Activated naive CD8-positive, alpha-beta T cell treated with anti-CD3 and anti-CD28 coated beads, Interleukin-2, amount 10 ng/mL, durations not matched to agents 7 days and 5 days (primary cell): Measurements from ENCODE around the gene LLGL2. TPM values are rescaled to one million over a fixed set of nuclear protein-coding genes. Genes with fewer than 3 reads are reported as not detected.

Experiments used
- ATAC-seq: fragments of 150-1000 bp; cut with Tn5 transposase; one replicate; pipeline ENCODE4 v1.10.0; 2021; ENCODE audit warnings: low read depth, moderate library complexity
- POLR2A ChIA-PET: fragments of 350-600 bp; sonication (Branson Sonifier 250); formaldehyde crosslinking; loops from one replicate; lab custom pipeline; 2021; ENCODE audit warnings: antibody characterized with exemption; lab: Charles Lee
- DNase-seq: peaks from one replicate; pipeline ENCODE4 v3.0.0; 2021
- H3K27ac Mint-ChIP-seq: one replicate; pipeline ENCODE4 v1.8.0; 2022; ENCODE audit warnings: mild to moderate bottlenecking, mixed read lengths
- H3K27me3 Mint-ChIP-seq: one replicate; pipeline ENCODE4 v1.8.0; 2022; ENCODE audit warnings: mild to moderate bottlenecking, moderate library complexity, mixed read lengths
- H3K36me3 Mint-ChIP-seq: one replicate; pipeline ENCODE4 v1.8.0; 2021; ENCODE audit warnings: mild to moderate bottlenecking, mixed read lengths
- H3K4me1 Mint-ChIP-seq: one replicate; pipeline ENCODE4 v1.8.0; 2021; ENCODE audit warnings: mixed read lengths
- H3K4me3 Mint-ChIP-seq: one replicate; pipeline ENCODE4 v1.8.0; 2022; ENCODE audit warnings: mild to moderate bottlenecking, moderate library complexity, mixed read lengths
- H3K9me3 Mint-ChIP-seq: one replicate; pipeline ENCODE4 v1.8.0; 2021; ENCODE audit warnings: mixed read lengths
- total RNA-seq, 2 experiments: library from RNA; stranded (reverse); gene quantifications; one replicate each; pipeline ENCODE4 v1.2.3, GENCODE V29; 2021

The LLGL2 gene
- total RNA-seq, 2 experiments from 2014 or later, result 36.9 to 37.2 TPM

DNA sequence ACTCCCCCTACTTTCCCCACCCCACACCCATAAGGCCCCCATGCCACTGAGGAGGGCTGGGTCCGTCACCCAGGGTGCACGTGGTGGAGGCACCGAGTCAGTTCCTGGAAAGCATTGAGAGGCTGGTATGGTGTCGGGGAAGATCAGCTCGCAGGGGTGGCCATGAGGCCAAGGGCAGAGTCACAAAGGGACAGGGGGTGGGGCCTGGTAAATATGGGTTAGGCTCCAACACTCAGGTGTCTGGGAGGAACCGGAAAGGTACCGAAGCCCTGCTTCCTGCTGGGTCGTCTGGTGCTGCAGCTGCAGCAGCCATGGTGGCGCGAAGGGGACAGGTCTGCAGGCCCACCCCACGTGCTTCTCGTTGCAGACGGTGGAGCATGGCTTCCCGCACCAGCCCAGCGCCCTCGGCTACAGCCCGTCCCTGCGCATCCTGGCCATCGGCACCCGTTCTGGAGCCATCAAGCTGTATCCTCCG is 30.2 kb downstream of the LLGL2 start:
- Mint-ChIP-seq H3K27me3 (no peaks in the 10 kb centered on the region), H3K4me1 (no peaks in the 10 kb centered on the region), H3K27ac (no peak overlapping the region), H3K4me3 (no peak overlapping the region), H3K36me3 (no peaks in the 10 kb centered on the region), H3K9me3 (no peaks in the 10 kb centered on the region)
- ATAC-seq, result no peak
- POLR2A ChIA-PET, result no interaction called here
- no peak for DNase-seq

GRCh38 chr17:75557075-75557851 is 31.8 kb downstream of the LLGL2 start:
- H3K9me3 Mint-ChIP-seq, result no peaks in the 10 kb centered on the region
- no peak overlapping the region for H3K4me3 Mint-ChIP-seq
- H3K27ac Mint-ChIP-seq, result no peak overlapping the region
- no peak for DNase-seq
- POLR2A ChIA-PET, result no interaction called here
- ATAC-seq, result no peak
- no peaks in the 10 kb centered on the region for H3K4me1 Mint-ChIP-seq
- no peaks in the 10 kb centered on the region for H3K27me3 Mint-ChIP-seq
- H3K36me3 Mint-ChIP-seq, result no peaks in the 10 kb centered on the region

- no peak overlapping the region for H3K4me3 Mint-ChIP-seq
- no peak for DNase-seq
- POLR2A ChIA-PET, result no interaction called here
- no peaks in the 10 kb centered on the region for H3K4me1 Mint-ChIP-seq
- H3K27me3 Mint-ChIP-seq, result no peaks in the 10 kb centered on the region
- no peaks in the 10 kb centered on the region for H3K36me3 Mint-ChIP-seq
- H3K27ac Mint-ChIP-seq, result no peak overlapping the region
- no peaks in the 10 kb centered on the region for H3K9me3 Mint-ChIP-seq
- no peak for ATAC-seq
Observed at GRCh38 chr17:75557852-75558665, 32.6 kb downstream of the LLGL2 start.

- POLR2A ChIA-PET, result no interaction called here
- Mint-ChIP-seq H3K4me3 (no peak overlapping the region), H3K4me1 (no peaks in the 10 kb centered on the region), H3K27ac (no peak overlapping the region), H3K36me3 (no peaks in the 10 kb centered on the region), H3K9me3 (no peaks in the 10 kb centered on the region), H3K27me3 (no peaks in the 10 kb centered on the region)
- DNase-seq (no peak), ATAC-seq (no peak)
Observed at GRCh38 chr17:75558666-75559530, 33.4 kb downstream of the LLGL2 start.

DNA sequence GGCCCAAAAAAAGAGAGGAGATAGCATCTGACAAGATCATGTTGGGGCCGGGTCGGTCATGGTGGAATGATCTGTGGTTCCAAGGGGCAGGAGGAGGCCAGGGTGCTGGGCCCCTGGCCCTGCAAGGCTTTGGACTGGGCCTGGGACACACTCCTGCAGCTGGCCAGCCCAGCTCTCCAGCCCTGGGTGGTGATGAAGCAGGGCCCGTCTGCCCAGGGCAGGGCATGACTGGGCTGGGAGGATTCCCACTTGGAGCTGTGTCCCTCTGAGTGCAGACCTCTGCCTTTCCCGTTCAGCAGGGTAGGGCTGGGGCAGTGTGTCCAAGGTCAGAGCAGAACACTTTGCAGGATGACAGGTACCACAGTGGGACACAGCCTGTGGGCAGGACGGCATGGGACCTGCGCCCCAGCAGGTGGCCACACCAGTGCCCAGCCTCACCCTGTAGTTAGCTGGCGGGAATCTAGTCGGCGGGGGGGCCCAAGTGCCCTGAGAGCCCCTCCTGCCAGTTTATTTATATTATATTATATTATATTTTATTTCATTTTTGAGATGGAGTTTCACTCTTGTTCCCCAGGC is 34.5 kb downstream of the LLGL2 start:
- DNase-seq, result no peak
- Mint-ChIP-seq H3K36me3 (no peaks in the 10 kb centered on the region), H3K27me3 (no peaks in the 10 kb centered on the region), H3K9me3 (no peaks in the 10 kb centered on the region), H3K27ac (no peak overlapping the region), H3K4me1 (no peaks in the 10 kb centered on the region), H3K4me3 (no peak overlapping the region)
- ATAC-seq, result no peak
- POLR2A ChIA-PET, result no interaction called here

GRCh38 chr17:75561927-75562603 is 36.6 kb downstream of the LLGL2 start:
- Mint-ChIP-seq H3K9me3 (no peaks in the 10 kb centered on the region), H3K4me3 (no peak overlapping the region), H3K36me3 (no peaks in the 10 kb centered on the region), H3K27ac (no peak overlapping the region), H3K4me1 (no peaks in the 10 kb centered on the region), H3K27me3 (no peaks in the 10 kb centered on the region)
- POLR2A ChIA-PET, result no interaction called here
- ATAC-seq, result no peak
- DNase-seq, result no peak

DNA sequence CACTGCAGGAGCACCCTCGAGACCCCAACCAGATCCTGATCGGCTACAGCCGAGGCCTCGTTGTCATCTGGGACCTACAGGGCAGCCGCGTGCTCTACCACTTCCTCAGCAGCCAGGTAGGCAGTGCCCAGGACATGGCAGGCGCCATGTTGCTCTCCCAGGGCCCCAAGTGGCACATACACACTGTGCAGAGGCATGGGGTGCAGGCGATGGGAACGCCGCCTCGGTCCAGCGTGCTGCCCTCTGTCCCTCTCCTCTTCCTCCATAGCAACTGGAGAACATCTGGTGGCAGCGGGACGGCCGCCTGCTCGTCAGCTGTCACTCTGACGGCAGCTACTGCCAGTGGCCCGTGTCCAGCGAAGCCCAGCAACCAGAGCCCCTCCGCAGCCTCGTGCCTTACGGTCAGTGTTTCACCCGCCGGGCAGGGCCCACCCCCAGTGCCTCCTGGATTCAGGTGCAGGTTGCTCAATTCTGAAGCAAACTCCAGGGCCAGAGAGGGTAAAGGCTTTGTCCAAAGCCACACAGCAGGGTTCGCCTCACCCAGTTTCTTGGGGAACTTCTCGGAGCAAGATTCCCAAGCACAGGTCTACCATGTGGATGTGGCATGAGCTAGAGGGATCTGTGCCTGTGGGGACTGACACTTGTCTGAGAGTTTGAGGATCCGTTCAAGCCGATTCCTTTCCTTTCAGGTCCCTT is 37.7 kb downstream of the LLGL2 start:
- H3K4me3 Mint-ChIP-seq, result no peak overlapping the region
- no peaks in the 10 kb centered on the region for H3K4me1 Mint-ChIP-seq
- POLR2A ChIA-PET, result no interaction called here
- H3K9me3 Mint-ChIP-seq, result no peaks in the 10 kb centered on the region
- ATAC-seq (no peak), DNase-seq (no peak)
- H3K27me3 Mint-ChIP-seq, result no peaks in the 10 kb centered on the region
- no peaks in the 10 kb centered on the region for H3K36me3 Mint-ChIP-seq
- H3K27ac Mint-ChIP-seq, result no peak overlapping the region

GRCh38 chr17:75564195-75564594 is 38.7 kb downstream of the LLGL2 start:
- POLR2A ChIA-PET, result interaction anchor here (0.5 kb wide), 1 partner anchor 429 kb away, joined by 4 read pairs; no protein-coding TSS in a partner anchor
- Mint-ChIP-seq H3K4me1 (no peaks in the 10 kb centered on the region), H3K27ac (no peak overlapping the region), H3K9me3 (no peaks in the 10 kb centered on the region), H3K4me3 (no peak overlapping the region), H3K27me3 (no peaks in the 10 kb centered on the region), H3K36me3 (no peaks in the 10 kb centered on the region)
- DNase-seq (no peak), ATAC-seq (no peak)

DNA sequence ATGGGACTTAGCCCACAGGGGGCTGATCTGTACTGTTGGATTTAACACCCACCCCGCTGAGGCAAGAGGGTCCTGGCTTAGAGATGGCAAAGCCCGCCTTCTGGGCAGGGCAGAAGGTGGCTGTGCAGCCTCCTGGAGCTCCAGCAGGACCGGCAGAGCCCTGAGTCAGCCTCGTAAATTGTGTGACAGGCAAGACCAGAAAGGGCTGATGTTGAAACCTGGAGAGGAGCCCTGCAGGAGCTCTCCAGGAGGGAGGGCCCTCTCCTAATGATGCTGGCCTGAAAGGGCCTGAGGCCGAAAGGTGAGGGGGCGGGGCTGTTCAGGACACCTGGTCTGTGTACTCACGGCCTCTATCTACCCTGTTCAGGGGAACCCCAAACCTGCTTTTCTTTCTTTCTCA is 39.6 kb downstream of the LLGL2 start:
- ATAC-seq (no peak), DNase-seq (no peak)
- Mint-ChIP-seq H3K27me3 (no peaks in the 10 kb centered on the region), H3K4me3 (no peak overlapping the region), H3K9me3 (no peaks in the 10 kb centered on the region), H3K4me1 (no peaks in the 10 kb centered on the region), H3K36me3 (no peaks in the 10 kb centered on the region), H3K27ac (no peak overlapping the region)
- POLR2A ChIA-PET, result no interaction called here

DNA sequence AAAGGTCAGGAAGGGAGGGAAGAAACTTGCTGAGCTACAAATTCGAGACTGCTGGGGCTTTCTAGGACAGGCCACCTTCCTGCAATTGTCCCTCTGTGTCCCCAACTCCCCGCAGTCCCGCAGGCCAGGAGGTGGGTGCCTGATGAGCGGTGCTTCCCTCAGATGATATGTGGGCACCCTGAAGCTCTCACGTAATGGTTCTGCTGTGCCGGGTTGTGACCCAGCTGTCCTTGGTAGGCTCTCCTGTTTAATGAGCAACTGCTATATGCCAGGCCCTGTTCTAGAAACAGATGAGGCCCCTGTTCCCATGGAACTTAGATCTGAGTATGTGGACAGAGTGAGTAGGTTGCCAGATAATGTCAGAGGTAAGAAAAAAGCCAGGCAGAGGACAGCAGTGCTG is 40.1 kb downstream of the LLGL2 start:
- DNase-seq, result no peak
- ATAC-seq, result no peak
- H3K9me3 Mint-ChIP-seq, result no peaks in the 10 kb centered on the region
- no peaks in the 10 kb centered on the region for H3K4me1 Mint-ChIP-seq
- no peaks in the 10 kb centered on the region for H3K27me3 Mint-ChIP-seq
- H3K36me3 Mint-ChIP-seq, result no peaks in the 10 kb centered on the region
- no peak overlapping the region for H3K27ac Mint-ChIP-seq
- H3K4me3 Mint-ChIP-seq, result no peak overlapping the region
- POLR2A ChIA-PET, result no interaction called here

DNA sequence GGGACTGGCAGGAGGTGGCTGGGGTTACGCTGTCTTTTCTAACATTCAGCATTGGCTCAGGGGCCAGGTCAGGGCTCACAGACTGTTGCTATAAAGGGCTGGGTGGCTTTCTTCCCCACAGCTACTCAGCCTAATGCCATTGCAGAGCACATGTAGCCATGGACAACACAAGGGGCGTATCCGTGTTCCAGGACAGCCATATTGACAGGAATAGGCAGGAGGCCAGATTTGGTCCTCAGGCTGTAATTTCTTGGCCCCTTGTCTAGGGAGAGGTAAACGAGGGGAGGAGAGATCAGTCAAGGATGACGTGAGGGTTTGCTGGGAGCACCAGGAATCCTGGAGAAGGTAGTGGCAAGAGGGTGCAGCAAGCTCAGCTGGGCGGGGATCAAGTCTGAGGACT is 40.9 kb downstream of the LLGL2 start:
- POLR2A ChIA-PET, result no interaction called here
- no peaks in the 10 kb centered on the region for H3K9me3 Mint-ChIP-seq
- no peaks in the 10 kb centered on the region for H3K36me3 Mint-ChIP-seq
- no peaks in the 10 kb centered on the region for H3K27me3 Mint-ChIP-seq
- DNase-seq, result no peak
- H3K4me3 Mint-ChIP-seq, result no peak overlapping the region
- H3K27ac Mint-ChIP-seq, result no peak overlapping the region
- ATAC-seq, result no peak
- H3K4me1 Mint-ChIP-seq, result peaks cover 3% of the 10 kb centered on the region

DNA sequence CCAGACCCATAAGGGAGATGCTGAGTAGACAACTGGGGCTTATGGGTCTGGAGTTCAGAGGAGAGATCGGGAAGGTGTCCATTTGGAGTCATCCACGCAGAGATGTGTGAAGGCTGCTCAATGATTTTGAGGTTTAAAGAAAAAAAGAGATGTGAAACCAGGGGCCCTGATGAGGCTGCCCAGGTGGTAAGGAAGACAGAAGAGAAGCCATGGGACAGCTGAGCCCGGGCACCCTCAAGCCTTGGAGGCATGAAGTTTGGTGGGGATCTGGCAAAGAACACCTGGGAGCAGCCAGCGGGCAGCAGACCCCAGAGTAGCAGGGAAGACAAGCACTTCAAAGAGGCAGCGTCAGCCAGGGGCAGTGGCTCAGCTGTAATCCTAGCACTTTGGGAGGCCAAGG is 41.3 kb downstream of the LLGL2 start:
- no peak for ATAC-seq
- H3K4me3 Mint-ChIP-seq, result no peak overlapping the region
- no peaks in the 10 kb centered on the region for H3K27me3 Mint-ChIP-seq
- H3K9me3 Mint-ChIP-seq, result no peaks in the 10 kb centered on the region
- H3K27ac Mint-ChIP-seq, result no peak overlapping the region
- peaks cover 4% of the 10 kb centered on the region for H3K4me1 Mint-ChIP-seq
- H3K36me3 Mint-ChIP-seq, result no peaks in the 10 kb centered on the region
- no peak for DNase-seq
- POLR2A ChIA-PET, result interaction anchor here (0.5 to 0.9 kb wide), 2 partner anchors 14 to 40 kb away, joined by 3 read pairs; no protein-coding TSS in a partner anchor
